ENCODE data around the gene C1GALT1C1.
A peak's percentile ranks its signal among the peaks of the same experiment; 100 is the strongest.

C1GALT1C1 gene

GRCh38 chrX:120603707-120604360 lies 26.0 kb downstream of the C1GALT1C1 start, which contains the start of gene MCTS1:
MCTS1 (plus strand) TSS chrX:120604101; CDS start chrX:120604237, 136 bp downstream.
- Histone ChIP-seq H3K27ac (ENCODE audit: low read depth, low read length) (peak within 1 kb of the TSS; percentile 88), H3K4me2 (ENCODE audit: low read length) (peak within 1 kb of the TSS; percentile 81), H4K20me1 (ENCODE audit: control insufficient read depth, insufficient read depth, low read depth, low read length) (no peaks in the 10 kb centered on the region), H3K9me3 (ENCODE audit: control insufficient read depth, insufficient read depth, low read length) (no peaks in the 10 kb centered on the region), H3F3A (ENCODE audit: control insufficient read depth, insufficient read depth) (no peaks in the 10 kb centered on the region), H3K4me1 (ENCODE audit: control insufficient read depth, low read length) (peaks cover 12% of the 10 kb centered on the region; the same call in 1 of the 2 replicates), H3K79me2 (ENCODE audit: control insufficient read depth, low read length) (peaks cover 37% of the 10 kb centered on the region), H3K4me3 (ENCODE audit: low read length) (peak within 1 kb of the TSS; percentile 77), H3K9me2 (replicated peaks; ENCODE audit: control insufficient read depth, low read length) (no peaks in the 10 kb centered on the region), H3K36me3 (ENCODE audit: control insufficient read depth, low read length) (peaks cover 25% of the 10 kb centered on the region), H3K27me3 (ENCODE audit: control insufficient read depth, low read length) (no peaks in the 10 kb centered on the region)
- TF ChIP-seq CTCF (IDR thresholded peaks at IDR 0.05; ENCODE audit: low read depth, low read length, poor library complexity, severe bottlenecking) (no peak), EZH2phosphoT487 (IDR thresholded peaks at IDR 0.05; ENCODE audit: borderline replicate concordance, low read length) (no peak)

GRCh38 chrX:120585702-120586101 lies 44.2 kb downstream of the C1GALT1C1 start:
- no peaks in the 10 kb centered on the region for H3K36me3 ChIP-seq (ENCODE audit: control insufficient read depth, low read length)
- H3K9me3 ChIP-seq (ENCODE audit: control insufficient read depth, insufficient read depth, low read length): no peaks in the 10 kb centered on the region
- no peak overlapping the region for H3K4me3 ChIP-seq (ENCODE audit: low read length)
- H3K9me2 ChIP-seq (replicated peaks; ENCODE audit: control insufficient read depth, low read length): no peaks in the 10 kb centered on the region
- no peaks in the 10 kb centered on the region for H3K4me1 ChIP-seq (ENCODE audit: control insufficient read depth, low read length)
- TF ChIP-seq CTCF (IDR thresholded peaks at IDR 0.05; ENCODE audit: low read depth, low read length, poor library complexity, severe bottlenecking) (no peak), EZH2phosphoT487 (IDR thresholded peaks at IDR 0.05; ENCODE audit: borderline replicate concordance, low read length) (no peak)
- no peaks in the 10 kb centered on the region for H3F3A ChIP-seq (ENCODE audit: control insufficient read depth, insufficient read depth)
- H3K27ac ChIP-seq (ENCODE audit: low read depth, low read length): no peak overlapping the region
- no peaks in the 10 kb centered on the region for H3K27me3 ChIP-seq (ENCODE audit: control insufficient read depth, low read length)
- no peak overlapping the region for H3K4me2 ChIP-seq (ENCODE audit: low read length)
- no peaks in the 10 kb centered on the region for H4K20me1 ChIP-seq (ENCODE audit: control insufficient read depth, insufficient read depth, low read depth, low read length)
- H3K79me2 ChIP-seq (ENCODE audit: control insufficient read depth, low read length): no peaks in the 10 kb centered on the region
